DMS 273 (cell line): ENCODE results near the gene HGS.

ENCODE experiments used
- DNase-seq: peaks from one replicate; lab custom pipeline; 2025; ENCODE audit not compliant: unreplicated experiment; lab: John Stamatoyannopoulos, UW

HGS gene

DNA sequence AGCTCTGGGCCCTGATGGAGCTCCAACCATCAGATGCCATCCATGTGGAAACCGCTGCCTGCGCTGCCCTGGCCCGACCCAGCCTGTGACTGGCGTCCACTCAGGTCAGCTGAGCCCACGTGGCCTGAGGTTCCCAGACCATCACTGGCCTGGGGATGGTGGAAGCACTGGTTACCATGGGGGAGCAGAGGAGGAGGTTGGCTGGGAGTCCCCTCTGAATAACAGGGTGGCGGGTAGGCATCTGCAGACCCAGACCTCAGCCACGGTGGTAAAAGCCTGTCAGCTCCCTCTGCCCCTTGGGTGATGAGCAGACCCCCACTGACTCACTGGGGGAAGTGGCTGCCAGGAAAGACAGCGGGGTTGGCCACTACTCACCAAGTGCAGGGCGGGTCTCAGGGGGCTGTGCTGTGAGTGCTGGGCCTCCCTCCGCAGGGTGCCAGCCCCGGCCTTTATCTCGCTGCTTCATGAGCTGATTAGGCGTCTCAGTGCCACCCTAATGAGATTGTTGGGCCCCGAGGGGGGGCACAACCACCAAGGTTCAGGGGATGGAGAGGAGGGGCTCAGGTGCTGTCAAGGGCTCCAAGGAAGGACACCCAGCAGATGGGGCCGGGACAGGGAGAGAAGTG lies 27.6 kb upstream of the HGS start, which contains the start of gene PDE6G:
TSS of gene PDE6G (minus strand) at position 425 of the 626 bp plus-strand sequence. CDS start 3,237 bp downstream, outside the sequence.
- no peak for DNase-seq

DNA sequence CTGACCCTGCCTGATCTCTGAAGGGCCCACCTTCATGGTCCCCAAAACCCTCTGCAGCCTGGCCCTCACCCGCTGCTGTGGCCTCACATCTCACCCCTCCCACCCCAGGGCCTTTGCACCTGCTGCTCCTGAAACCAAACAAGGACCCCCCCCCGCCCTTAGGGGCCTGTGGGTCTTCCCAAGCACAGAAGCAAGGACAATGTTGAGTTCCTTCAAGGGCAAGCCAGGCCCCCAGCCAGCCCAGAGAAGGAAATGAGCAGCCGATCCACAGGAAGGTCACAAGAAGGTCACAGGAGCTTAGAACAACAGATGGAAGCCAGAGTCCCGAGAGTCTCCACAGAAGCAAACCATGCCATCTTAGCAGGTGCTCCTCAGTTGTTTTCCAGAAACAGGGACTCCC lies 27.0 kb upstream of the HGS start:
- peak; percentile 51 for DNase-seq

- DNase-seq: no peak
These were observed 24.8 kb upstream of the HGS start for GRCh38 chr17:81659038-81659437.

- DNase-seq: no peak
These were observed 23.4 kb upstream of the HGS start for GRCh38 chr17:81660441-81660840.

DNA sequence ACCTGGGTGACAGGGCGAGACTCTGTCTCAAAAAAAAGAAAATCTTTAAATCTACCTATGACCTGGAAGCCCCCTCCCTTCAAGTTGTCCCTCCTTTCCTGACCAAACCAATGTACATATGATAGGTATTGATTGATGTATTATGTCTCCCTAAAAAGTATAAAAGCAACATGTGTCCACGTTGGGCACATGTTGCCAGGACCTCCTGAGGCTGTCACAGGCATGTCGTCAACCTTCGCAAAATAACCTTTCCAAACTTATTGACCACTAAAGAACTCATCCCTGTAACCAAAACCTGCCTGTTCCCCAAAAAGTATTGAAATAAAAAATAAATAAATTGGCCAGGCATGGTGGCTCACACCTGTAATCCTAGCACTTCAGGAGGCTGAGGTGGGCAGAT lies 21.8 kb upstream of the HGS start:
- no peak for DNase-seq

GRCh38 chr17:81664051-81664470 lies 19.8 kb upstream of the HGS start:
- no peak for DNase-seq

- DNase-seq: peak; percentile 64
These were observed 18.4 kb upstream of the HGS start for GRCh38 chr17:81665205-81666091.

- DNase-seq: peak; percentile 80
These were observed 17.8 kb upstream of the HGS start for GRCh38 chr17:81666092-81666341.

GRCh38 chr17:81666342-81667191 lies 17.2 kb upstream of the HGS start, which contains the start of the genes CCDC137 and OXLD1:
Gene CCDC137 (plus strand): TSS chr17:81666737. CDS start chr17:81666767, 30 bp downstream.
Gene OXLD1 (minus strand): TSS chr17:81666605. CDS start chr17:81666577, 28 bp downstream.
- peak; percentile 99 for DNase-seq

GRCh38 chr17:81667754-81668153 lies 16.1 kb upstream of the HGS start:
- peak; percentile 54 for DNase-seq

DNA sequence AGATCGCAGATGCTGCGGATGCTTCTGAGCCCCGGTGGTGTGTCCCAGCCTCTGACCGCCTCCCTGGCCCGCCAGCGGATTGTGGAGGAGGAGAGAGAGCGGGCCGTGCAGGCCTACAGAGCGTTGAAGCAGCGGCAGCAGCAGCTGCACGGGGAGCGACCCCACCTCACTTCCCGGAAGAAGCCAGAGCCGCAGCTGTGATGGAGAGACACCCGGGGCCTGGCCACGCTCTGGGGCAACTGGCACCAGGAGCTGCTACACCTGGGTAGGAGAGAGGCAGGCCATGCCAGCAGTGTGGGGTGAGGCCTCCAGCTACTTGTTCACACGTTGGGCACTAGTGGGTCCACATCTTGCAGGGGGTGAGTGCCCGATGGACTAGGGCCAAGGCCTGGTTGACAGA lies 11.3 kb upstream of the HGS start:
- no peak for DNase-seq

- DNase-seq: no peak
These were observed 10.9 kb upstream of the HGS start for GRCh38 chr17:81672954-81673353.

GRCh38 chr17:81673561-81674258 lies 10.1 kb upstream of the HGS start:
- peak; percentile 35 for DNase-seq

DNA sequence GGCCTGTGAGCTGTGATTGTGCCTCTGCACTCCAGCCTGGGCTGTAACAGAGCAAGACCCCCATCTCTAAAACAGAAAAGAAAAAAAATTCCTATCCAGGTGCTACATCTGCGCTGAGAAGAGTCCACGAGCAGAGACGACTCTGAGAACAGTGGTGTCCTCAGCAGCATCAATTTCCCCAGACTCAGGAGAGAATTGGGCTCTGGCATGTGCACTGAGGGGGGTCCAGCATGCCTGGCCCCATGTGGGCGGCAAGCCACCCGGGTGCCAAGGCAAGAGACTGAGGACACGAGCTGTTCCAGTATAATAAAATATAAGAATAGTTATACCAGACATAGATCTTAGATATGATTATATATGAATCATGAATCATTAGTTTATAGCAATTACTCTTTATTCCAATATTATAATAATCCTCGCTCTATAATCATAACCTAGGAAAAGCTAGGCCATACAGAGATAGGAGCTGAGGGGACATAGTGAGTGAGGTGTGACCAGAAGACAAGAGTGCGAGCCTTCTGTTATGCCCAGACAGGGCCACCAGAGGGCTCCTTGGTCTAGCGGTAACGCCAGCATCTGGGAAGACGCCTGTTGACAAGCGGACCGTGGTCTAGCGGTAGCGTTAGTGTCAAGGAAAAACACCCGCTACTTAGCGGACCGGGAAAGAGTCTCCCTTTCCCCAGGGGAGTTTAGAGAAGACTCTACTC lies 8.1 kb upstream of the HGS start:
- DNase-seq: peak; percentile 63

DNA sequence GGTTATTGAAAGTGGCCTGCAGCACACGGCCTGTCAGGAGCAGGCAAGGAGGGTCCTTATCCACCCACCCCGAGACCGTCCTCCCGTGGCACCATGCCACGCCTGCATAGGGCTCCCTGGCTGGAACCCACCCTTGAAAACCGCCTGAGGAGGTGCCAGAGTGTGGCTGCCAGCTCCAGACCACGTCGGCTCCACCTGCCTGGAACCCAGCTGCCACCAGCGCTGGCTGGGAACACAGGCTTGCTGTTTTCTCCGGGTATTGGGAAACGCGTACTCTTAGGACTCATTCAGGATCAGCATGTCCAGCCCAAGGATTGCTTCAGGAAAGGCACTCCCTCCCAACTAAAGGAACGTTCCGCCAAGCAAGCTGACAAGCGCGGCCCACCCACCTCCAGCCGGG lies 6.9 kb upstream of the HGS start:
- DNase-seq: peak; percentile 34

- no peak for DNase-seq
These were observed 3.7 kb upstream of the HGS start for GRCh38 chr17:81680150-81680549.

DNA sequence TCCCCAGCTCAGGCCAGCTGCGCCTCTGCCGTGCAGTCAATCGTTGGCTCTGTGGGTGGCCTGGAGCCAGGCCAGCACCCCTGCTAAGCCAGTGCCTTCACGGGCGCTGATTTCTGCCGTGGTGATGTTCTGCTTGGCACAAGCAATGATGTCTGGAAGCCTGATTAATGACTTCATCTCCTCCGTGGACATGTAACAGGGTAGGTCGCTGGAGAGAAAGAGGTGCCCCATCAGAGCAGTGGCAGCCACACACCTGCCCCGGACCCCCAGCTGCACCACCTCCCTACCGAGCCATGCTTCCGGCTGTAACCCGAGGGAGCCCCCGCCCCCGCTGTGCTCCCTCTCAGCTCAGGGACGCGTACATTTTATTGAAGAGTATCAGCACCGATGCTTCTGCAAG lies 2.1 kb upstream of the HGS start:
- DNase-seq: peak; percentile 55

DNA sequence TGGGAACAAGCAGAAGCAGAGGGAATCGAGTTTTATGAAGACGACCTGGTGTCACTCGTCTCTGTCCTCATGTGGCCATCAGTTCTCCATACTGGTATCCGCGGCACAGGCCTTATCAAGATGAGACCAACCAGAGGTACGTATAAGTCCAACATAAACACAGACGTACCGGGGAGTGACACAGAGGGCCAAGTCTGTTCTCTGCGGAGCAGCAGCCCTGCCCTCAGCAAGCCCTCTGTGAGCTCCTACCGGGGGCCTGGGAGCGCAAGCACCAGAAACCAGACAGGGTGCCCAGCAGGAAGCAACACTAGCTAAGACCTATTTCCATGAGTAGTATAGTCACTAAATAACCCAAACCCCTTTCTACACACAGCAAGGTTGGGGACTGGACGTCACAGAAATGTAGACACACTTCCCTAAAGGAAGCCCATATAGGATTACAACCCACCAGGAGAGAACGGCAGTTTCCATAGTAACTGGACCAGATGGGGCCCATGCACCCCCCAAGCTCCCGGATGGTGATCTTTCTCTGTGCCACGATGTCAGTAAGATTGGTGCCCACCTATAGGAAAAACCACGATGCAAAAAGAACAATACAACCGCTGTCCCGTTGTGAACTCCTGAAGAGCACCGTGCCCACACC lies 1.1 kb upstream of the HGS start:
- DNase-seq: peak; percentile 77

DNA sequence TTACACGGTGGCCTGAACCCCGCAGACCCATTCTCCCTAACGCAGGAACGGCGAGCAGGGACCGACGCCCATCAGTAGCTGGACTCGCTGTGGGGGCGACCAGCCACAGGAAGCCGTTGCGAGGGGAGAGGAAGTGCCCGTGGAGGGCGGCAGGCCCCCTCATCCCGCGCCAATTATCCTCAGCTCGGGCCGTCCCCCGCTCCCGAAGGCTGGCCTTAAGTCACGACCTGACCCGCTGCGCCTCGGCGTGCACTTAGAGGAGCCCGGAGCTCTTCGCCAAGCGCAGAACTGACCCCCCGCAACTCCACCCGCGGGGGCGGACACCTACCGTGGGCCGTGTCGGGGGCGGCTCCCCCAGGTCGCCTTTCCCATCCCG lies 615 bp upstream of the HGS start:
- DNase-seq: peak; percentile 63

- DNase-seq: peak; percentile 66
These were observed 666 bp downstream of the HGS start for GRCh38 chr17:81684442-81684911.
